Activated CD8-positive, alpha-beta T cell treated with anti-CD3 and anti-CD28 coated beads for 36 hours (primary cell): ENCODE results near the gene RNU7-1. TPM values are rescaled to one million over a fixed set of nuclear protein-coding genes. Genes with fewer than 3 reads are reported as not detected.
A peak's percentile ranks its signal among the peaks of the same experiment; 100 is the strongest.

Experiments used
- ATAC-seq: fragments of 200-7000 bp; cut with Tn5 transposase; one replicate; pipeline ENCODE4 v1.10.0; 2021; ENCODE audit warnings: mild to moderate bottlenecking, moderate library complexity
- CTCF ChIA-PET: fragments of 350-600 bp; sonication (Branson Sonifier 250); formaldehyde crosslinking; loops from one replicate; lab custom pipeline; 2021; ENCODE audit warnings: antibody characterized with exemption; lab: Charles Lee
- POLR2A ChIA-PET: fragments of 350-600 bp; sonication (Branson Sonifier 250); formaldehyde crosslinking; loops from one replicate; lab custom pipeline; 2021; ENCODE audit warnings: antibody characterized with exemption; lab: Charles Lee
- DNase-seq: peaks from one replicate; pipeline ENCODE4 v3.0.0-alpha.2; 2020
- H3K27ac Mint-ChIP-seq: one replicate; pipeline ENCODE4 v1.8.0; 2021; ENCODE audit warnings: mild to moderate bottlenecking, mixed read lengths
- H3K27me3 Mint-ChIP-seq: one replicate; pipeline ENCODE4 v1.8.0; 2021; ENCODE audit warnings: mixed read lengths
- H3K36me3 Mint-ChIP-seq: one replicate; pipeline ENCODE4 v1.8.0; 2021; ENCODE audit warnings: low read depth, mixed read lengths
- H3K4me1 Mint-ChIP-seq: one replicate; pipeline ENCODE4 v1.8.0; 2021; ENCODE audit warnings: low read depth, mixed read lengths
- H3K4me3 Mint-ChIP-seq: one replicate; pipeline ENCODE4 v1.8.0; 2021; ENCODE audit warnings: mild to moderate bottlenecking, moderate library complexity, mixed read lengths
- H3K9me3 Mint-ChIP-seq: one replicate; pipeline ENCODE4 v1.8.0; 2021; ENCODE audit warnings: mixed read lengths
- intact Hi-C: fragments of 100-400 bp; cut with micrococcal nuclease; formaldehyde crosslinking; loops from one replicate; pipeline ENCODE4 v1.10.0; 2022
- total RNA-seq, 2 experiments: library from RNA; stranded (reverse); gene quantifications; one replicate each; pipeline ENCODE4 v1.2.3, GENCODE V29; 2021
- TF ChIP-seq, protein P1 (sequence below): fragments of 200-600 bp; IDR thresholded peaks from one replicate; pipeline ENCODE4 v1.8.0; 2022; ENCODE audit warnings: antibody characterized with exemption, mild to moderate bottlenecking

Gene RNU7-1
- total RNA-seq, 2 experiments from 2014 or later = not detected

DNA sequence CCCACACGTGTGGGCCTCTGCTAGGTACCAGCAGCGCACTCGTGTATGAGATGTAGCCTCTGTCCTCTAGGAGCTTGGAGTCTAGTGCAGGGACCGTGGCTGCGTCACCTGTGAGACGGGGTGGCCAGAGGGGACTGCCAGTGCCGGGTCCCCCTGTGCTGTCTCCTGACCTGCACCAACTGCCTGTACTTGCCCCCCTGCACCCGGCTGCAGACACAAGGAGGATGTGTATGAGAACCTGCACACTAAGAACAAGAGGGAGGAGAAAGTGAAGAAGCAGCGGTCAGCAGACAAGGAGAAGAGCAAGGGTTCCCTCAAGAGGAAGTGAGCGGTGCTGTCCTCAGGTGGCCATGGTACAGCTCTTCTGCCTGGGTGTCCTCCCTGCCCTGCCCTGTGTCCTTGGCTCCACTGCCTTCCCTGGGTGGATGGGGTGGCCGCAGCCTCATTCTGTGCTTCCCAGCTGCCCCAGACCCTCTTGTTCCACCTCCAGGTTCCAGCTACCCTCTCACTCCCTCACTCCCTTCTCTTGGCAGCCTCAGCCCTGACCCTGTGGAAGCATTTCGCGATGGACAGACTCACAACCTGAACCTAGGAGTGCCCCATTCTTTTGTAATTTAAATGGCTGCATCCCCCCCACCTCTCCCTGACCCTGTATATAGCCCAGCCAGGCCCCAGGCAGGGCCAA is 17.1 kb downstream of the RNU7-1 start:
- TF ChIP-seq, protein P1, sequence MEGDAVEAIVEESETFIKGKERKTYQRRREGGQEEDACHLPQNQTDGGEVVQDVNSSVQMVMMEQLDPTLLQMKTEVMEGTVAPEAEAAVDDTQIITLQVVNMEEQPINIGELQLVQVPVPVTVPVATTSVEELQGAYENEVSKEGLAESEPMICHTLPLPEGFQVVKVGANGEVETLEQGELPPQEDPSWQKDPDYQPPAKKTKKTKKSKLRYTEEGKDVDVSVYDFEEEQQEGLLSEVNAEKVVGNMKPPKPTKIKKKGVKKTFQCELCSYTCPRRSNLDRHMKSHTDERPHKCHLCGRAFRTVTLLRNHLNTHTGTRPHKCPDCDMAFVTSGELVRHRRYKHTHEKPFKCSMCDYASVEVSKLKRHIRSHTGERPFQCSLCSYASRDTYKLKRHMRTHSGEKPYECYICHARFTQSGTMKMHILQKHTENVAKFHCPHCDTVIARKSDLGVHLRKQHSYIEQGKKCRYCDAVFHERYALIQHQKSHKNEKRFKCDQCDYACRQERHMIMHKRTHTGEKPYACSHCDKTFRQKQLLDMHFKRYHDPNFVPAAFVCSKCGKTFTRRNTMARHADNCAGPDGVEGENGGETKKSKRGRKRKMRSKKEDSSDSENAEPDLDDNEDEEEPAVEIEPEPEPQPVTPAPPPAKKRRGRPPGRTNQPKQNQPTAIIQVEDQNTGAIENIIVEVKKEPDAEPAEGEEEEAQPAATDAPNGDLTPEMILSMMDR = peak; percentile 20
- Mint-ChIP-seq H3K27ac (peak overlapping the region; percentile 93), H3K4me1 (peaks cover 90% of the 10 kb centered on the region), H3K4me3 (peak overlapping the region; percentile 95), H3K27me3 (no peaks in the 10 kb centered on the region), H3K9me3 (no peaks in the 10 kb centered on the region), H3K36me3 (peaks cover 72% of the 10 kb centered on the region)
- intact Hi-C loops = loop anchor here (2.0 kb wide), 1 partner anchor 16 kb away; the partner anchor contains the start of gene C12orf57
- POLR2A ChIA-PET = interaction anchor here (0.9 to 25.2 kb wide), 8 partner anchors 10 to 147 kb away, joined by 3 to 1266 read pairs (median 5); partner anchors contain the start of genes ATN1, C12orf57, EMG1 and PTPN6
- CTCF ChIA-PET = interaction anchor here (1.0 to 13.5 kb wide), 7 partner anchors 8 to 88 kb away, joined by 3 to 460 read pairs (median 4); partner anchors contain the start of genes C12orf57, PTPN6, RNU7-1 and SPSB2
- peak; percentile 16 for ATAC-seq
- DNase-seq = peak; percentile 68

DNA sequence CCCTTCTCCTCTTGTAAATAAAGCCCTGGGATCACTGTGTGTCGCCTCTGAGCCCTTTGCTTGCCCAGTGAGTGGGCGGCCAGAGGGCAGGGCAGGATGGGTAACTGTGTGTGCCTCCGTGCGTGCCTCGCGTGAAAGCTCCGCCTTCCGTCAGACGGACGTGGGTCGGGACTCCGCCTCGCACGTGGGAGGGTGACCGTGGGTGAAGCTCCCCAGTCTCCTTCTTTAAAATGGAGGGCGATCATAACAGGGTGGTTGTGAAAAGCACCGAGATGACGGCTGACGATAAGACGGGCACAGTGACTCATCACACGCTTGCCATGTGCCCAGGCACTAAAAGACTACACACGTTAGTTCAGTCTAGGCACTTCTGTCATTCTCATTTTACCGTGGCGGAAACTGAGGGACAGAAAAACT is 17.7 kb downstream of the RNU7-1 start:
- H3K4me3 Mint-ChIP-seq = peak overlapping the region; percentile 95

DNA sequence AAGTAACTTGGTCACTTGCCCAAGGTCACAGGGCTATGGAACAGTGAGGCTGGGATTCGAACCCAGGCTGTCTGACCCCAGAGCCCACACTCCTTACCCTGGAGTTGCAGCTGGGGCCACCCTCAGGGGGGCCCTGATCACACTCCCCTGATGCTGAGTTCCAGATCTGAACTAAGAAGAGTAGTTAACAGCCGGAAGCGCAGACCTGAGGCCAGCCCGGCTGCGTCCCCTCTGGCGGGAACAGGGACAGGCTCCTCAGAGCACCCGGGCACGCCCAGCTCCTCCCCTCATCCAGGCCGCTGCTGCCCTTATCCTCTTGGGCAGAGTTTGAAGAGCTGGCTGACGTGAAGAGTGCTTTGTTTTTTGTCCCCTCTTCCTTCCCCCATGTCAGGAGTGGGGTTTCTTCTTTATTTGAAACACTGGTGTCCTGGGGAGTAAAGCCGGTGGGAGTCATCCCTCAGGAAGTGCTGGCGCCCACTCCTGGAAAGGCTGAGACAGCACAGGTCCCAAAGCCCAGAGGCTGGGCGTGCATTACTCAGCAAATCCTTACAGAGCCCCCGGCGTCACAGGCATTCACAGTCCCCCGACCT is 18.2 kb downstream of the RNU7-1 start:
- Mint-ChIP-seq H3K4me3 (peak overlapping the region; percentile 95), H3K4me1 (peaks cover 84% of the 10 kb centered on the region), H3K27me3 (no peaks in the 10 kb centered on the region), H3K27ac (peak overlapping the region; percentile 93), H3K9me3 (no peaks in the 10 kb centered on the region), H3K36me3 (peaks cover 67% of the 10 kb centered on the region)
- DNase-seq (peak; percentile 78), ATAC-seq (peak; percentile 43)
- ChIA-PET CTCF (interaction anchor here (0.8 to 13.5 kb wide), 7 partner anchors 20 to 92 kb away, joined by 3 to 460 read pairs (median 4); partner anchors contain the start of genes C12orf57, LPCAT3, PTPN6 and RNU7-1), POLR2A (interaction anchor here (1.0 to 25.2 kb wide), 7 partner anchors 12 to 158 kb away, joined by 3 to 1266 read pairs (median 3); partner anchors contain the start of genes ATN1, C12orf57, PTPN6 and RNU7-1)
- intact Hi-C loops = loop anchor here (2.0 kb wide), 1 partner anchor 17 kb away; the partner anchor contains the start of gene C12orf57
- TF ChIP-seq, protein P1 = no peak

More for the DNA sequence above, 17.7 kb downstream of the RNU7-1 start:
- intact Hi-C loops = loop anchor here (2.0 kb wide), 1 partner anchor 16 kb away; the partner anchor contains the start of gene C12orf57
- CTCF ChIA-PET = interaction anchor here (0.8 to 13.5 kb wide), 8 partner anchors 19 to 92 kb away, joined by 3 to 460 read pairs (median 4); partner anchors contain the start of genes C12orf57, PTPN6, RNU7-1 and SPSB2
- POLR2A ChIA-PET = interaction anchor here (1.0 to 25.2 kb wide), 7 partner anchors 12 to 159 kb away, joined by 3 to 1266 read pairs (median 3); partner anchors contain the start of genes ATN1, C12orf57, PTPN6 and RNU7-1
- peaks cover 69% of the 10 kb centered on the region for H3K36me3 Mint-ChIP-seq
- TF ChIP-seq, protein P1 = no peak
- peak overlapping the region; percentile 93 for H3K27ac Mint-ChIP-seq
- no peaks in the 10 kb centered on the region for H3K9me3 Mint-ChIP-seq
- peak; percentile 97 for DNase-seq
- peak; percentile 68 for ATAC-seq
- peaks cover 87% of the 10 kb centered on the region for H3K4me1 Mint-ChIP-seq
- no peaks in the 10 kb centered on the region for H3K27me3 Mint-ChIP-seq

DNA sequence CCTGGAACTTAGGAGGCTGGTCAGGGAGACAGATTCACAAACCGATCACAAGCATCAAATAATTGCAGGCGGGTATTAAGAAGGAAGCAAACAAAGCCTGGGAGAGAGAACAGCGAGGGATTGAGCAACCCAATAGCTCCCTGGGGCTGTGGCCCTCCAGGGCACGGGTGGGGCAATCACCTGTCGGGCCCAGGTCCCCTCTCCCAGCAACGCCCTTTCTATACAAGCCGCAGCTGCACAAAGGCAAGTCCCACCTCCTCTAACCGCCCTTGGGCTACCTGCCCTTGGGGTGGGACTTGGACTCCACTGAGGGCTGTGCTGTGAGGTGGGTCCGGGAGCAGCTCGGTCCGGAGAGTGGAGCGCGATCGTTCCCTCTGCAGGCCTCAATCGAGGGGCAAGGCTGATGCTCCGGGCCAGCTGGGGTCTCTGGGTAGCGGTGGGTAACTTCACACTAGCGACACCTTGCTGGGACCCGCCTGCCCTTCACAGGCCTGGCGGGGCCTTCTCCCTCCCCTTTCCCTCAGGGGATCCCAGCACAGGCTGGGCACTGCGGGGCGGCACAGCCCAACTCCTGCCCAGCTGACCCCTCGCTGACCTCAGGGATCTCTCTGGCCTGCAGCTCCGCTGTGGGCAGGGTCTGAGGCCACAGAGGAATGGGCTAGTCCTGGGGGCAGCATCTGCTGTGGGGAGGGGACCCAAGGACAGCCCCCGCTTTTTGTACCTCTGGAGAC is 18.8 kb downstream of the RNU7-1 start:
- Mint-ChIP-seq H3K4me1 (peaks cover 82% of the 10 kb centered on the region), H3K27ac (peak overlapping the region; percentile 93), H3K9me3 (no peaks in the 10 kb centered on the region), H3K4me3 (peak overlapping the region; percentile 95), H3K27me3 (no peaks in the 10 kb centered on the region), H3K36me3 (peaks cover 67% of the 10 kb centered on the region)
- DNase-seq (no peak), ATAC-seq (no peak)
- intact Hi-C loops = no loop called here
- TF ChIP-seq, protein P1 = no peak
- CTCF ChIA-PET = interaction anchor here (0.8 to 13.5 kb wide), 5 partner anchors 20 to 90 kb away, joined by 3 to 460 read pairs (median 13); partner anchors contain the start of genes C12orf57, LPCAT3, PTPN6 and RNU7-1
- POLR2A ChIA-PET = interaction anchor here (1.0 to 25.2 kb wide), 5 partner anchors 11 to 158 kb away, joined by 3 to 1266 read pairs (median 8); partner anchors contain the start of genes ATN1, C12orf57, PTPN6 and RNU7-1
